ENCODE data around the gene CDKAL1.

CDKAL1 gene

DNA sequence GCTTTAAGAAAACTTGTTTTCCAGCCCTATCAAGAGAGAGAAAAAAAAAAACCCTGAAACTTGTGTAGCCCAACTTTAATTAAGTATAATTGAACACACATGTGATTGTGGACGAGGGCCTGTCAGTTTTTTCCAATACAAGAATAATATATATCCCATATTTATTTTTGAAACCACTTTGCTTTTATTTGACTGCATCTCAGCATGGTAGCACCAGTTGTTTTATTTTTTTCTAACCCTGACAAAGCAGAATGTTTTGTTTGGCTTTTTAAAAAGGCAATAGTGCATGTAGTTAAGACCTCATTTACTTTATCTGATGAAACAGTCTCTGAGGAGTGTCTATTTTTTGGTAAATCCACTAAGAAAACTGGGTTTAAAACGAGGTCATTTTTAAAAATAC, 257.7 kb downstream of the CDKAL1 start:
- DNase-seq (ENCODE audit: low spot score) = no peak
- TF ChIP-seq, protein P1, sequence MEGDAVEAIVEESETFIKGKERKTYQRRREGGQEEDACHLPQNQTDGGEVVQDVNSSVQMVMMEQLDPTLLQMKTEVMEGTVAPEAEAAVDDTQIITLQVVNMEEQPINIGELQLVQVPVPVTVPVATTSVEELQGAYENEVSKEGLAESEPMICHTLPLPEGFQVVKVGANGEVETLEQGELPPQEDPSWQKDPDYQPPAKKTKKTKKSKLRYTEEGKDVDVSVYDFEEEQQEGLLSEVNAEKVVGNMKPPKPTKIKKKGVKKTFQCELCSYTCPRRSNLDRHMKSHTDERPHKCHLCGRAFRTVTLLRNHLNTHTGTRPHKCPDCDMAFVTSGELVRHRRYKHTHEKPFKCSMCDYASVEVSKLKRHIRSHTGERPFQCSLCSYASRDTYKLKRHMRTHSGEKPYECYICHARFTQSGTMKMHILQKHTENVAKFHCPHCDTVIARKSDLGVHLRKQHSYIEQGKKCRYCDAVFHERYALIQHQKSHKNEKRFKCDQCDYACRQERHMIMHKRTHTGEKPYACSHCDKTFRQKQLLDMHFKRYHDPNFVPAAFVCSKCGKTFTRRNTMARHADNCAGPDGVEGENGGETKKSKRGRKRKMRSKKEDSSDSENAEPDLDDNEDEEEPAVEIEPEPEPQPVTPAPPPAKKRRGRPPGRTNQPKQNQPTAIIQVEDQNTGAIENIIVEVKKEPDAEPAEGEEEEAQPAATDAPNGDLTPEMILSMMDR (IDR thresholded peaks at IDR 0.05) = no peak
- H3K27ac ChIP-seq = no peak overlapping the region
- no peak overlapping the region for H3K4me3 ChIP-seq

DNA sequence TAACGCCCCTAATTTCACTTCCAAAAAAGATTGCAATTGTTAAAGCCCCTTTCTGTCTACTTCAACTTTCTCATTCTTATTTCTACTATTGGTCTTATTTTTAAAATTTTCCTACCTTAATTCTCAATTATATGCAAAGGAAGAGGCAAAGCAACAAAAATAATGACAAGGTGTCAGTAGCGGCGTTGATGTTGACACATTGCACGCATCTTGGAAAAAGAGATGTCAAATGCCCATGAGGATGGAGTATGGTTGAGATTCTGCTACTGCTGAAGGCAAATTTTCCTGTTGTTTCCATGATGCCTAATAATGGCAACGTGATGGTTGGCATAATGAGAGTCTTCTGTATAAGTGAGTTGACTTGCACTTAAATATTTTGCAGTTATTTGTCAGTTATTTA, 258.9 kb downstream of the CDKAL1 start:
- no peak overlapping the region for H3K4me3 ChIP-seq
- TF ChIP-seq, protein P1 (IDR thresholded peaks at IDR 0.05) = no peak
- DNase-seq (ENCODE audit: low spot score) = no peak
- no peak overlapping the region for H3K27ac ChIP-seq

DNA sequence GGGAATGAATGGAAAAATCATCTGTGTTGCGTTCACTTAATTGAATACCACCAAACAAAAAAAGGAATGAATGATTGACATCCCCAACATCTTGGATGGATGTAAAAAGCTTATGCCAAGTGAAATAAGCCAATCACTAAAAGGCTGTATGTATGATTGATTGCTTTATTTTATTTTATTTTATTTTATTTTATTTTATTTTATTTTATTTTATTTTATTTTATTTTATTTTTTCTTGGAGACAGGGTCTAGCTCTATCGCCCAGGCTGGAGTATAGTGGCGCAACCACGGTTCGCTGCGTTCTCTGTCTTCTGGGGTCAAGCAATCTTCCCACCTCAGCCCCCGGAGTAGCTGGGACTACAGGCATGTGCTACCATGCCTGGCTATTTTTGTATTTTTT, 263.3 kb downstream of the CDKAL1 start:
- Histone ChIP-seq H3K27ac (no peak overlapping the region), H3K4me3 (no peak overlapping the region)
- no peak for DNase-seq (ENCODE audit: low spot score)
- TF ChIP-seq, protein P1 (IDR thresholded peaks at IDR 0.05) = no peak

DNA sequence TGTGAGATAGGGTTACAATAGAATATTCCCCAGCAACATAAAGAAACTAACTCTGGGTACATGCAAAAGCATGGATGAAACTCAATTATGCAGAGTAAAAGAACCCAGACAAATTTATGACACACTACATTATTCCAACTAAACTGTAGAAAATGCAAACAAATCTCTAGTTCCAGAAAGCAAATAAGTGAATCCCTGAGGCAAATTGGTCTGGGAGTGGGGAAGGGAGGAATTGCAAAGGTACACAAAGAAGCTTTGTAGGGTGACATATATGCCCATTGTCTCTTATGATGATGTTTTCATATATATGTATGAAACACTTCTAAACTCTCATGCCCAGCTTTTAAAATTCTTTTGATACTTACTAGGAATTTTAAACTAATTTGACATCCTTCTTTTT, 266.0 kb downstream of the CDKAL1 start:
- H3K4me3 ChIP-seq = no peak overlapping the region
- TF ChIP-seq, protein P1 (IDR thresholded peaks at IDR 0.05) = no peak
- DNase-seq (ENCODE audit: low spot score) = no peak
- no peak overlapping the region for H3K27ac ChIP-seq

DNA sequence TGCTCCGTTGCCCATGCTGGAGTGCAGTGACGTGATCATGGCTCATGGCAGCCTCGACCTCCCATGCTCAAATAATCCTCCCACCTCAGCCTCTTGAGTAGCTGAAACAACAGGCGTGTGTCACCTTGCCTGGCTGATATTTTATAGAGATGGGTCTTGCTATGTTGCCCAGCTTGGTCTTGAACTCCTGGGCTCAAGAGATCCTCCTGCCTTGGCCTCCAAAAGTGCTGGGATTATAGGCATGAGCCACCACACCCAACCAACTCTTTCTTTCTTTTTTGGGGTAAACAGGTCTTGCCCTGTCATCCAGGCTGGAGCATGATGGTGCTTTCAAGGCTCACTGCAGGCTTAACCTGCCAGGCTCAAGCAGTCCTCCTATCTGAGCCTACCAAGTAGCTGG, 266.4 kb downstream of the CDKAL1 start:
- DNase-seq (ENCODE audit: low spot score) = no peak
- no peak overlapping the region for H3K27ac ChIP-seq
- no peak overlapping the region for H3K4me3 ChIP-seq
- TF ChIP-seq, protein P1 (IDR thresholded peaks at IDR 0.05) = no peak

DNA sequence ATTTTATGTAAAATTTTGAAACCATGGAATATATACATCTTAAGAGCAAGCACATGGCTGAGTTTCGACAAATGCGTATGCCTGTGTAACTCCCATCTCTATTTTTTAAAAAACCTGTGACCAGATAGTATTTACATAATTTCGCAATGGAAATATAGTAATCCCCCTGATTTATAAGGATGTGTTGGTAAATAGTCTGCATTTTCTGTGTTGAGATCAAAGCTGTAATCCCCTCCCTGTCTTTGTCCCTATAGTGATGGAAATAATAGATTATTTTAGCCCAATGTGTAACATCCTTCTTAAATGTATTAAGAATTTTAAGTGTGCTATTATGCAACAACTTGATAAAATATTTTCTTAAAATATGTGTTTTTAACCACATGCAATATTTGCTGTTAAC, 267.3 kb downstream of the CDKAL1 start:
- Histone ChIP-seq H3K4me3 (no peak overlapping the region), H3K27ac (no peak overlapping the region)
- TF ChIP-seq, protein P1 (IDR thresholded peaks at IDR 0.05) = no peak
- no peak for DNase-seq (ENCODE audit: low spot score)

DNA sequence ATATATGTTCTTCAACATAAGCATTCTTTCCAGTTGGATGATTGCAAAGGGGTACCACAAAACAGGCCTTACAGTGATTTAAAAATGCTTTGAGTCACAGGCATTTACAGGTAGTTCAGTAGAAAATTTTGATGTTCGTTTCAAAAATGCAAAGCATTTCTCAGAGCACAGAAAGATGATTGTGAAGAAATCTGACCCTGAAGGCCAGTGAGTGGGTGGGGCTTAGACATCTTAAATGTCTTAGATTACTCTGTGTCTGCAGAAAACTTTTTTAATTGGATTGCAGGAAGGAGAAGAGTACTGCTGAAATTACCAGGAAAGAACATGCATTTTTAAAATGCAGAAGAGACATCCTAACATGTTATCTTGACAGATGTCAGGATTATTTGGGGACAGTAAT, 268.3 kb downstream of the CDKAL1 start:
- H3K27ac ChIP-seq = no peak overlapping the region
- no peak for DNase-seq (ENCODE audit: low spot score)
- TF ChIP-seq, protein P1 (IDR thresholded peaks at IDR 0.05) = no peak

More for the DNA sequence above, 268.3 kb downstream of the CDKAL1 start:
- H3K4me3 ChIP-seq = no peak overlapping the region

Data from coronary artery (tissue), 2 donors.